Gastroesophageal sphincter (tissue), 4 donors: ENCODE data around the gene NAP1L4. TPM values are rescaled to one million over a fixed set of nuclear protein-coding genes. Genes with fewer than 3 reads are reported as not detected.
A peak's percentile ranks its signal among the peaks of the same experiment; 100 is the strongest.
"Not testable (repeated sequence)": the region's sequence is repeated elsewhere in the genome, so short reads cannot be mapped to it uniquely, and the experiment has no call there.

Source experiments
- ATAC-seq: fragments of 150-250 bp; one replicate; pipeline ENCODE4 v1.9.1; 2016; ENCODE audit warnings: mild to moderate bottlenecking, moderate library complexity
- H3K27ac ChIP-seq, 4 donors: fragments of 200-600 bp; sonication (generic) in 3 of 4; 1 replicate in 3 of 4; 2 replicates in 1 of 4; pipeline ENCODE4 v1.5.1; 2016 to 2019
- H3K27me3 ChIP-seq: fragments of 200-600 bp; sonication (generic); one replicate; pipeline ENCODE4 v1.5.1; 2019
- H3K36me3 ChIP-seq, 2 donors: fragments of 200-600 bp; sonication (generic); one replicate each; pipeline ENCODE4 v1.5.1; 2019; ENCODE audit warnings: control low read depth in 1 of 2
- H3K4me1 ChIP-seq, 3 donors: fragments of 200-600 bp; sonication (generic); 1 replicate in 2 of 3; 2 replicates in 1 of 3; pipeline ENCODE4 v1.5.1; 2016 to 2019; ENCODE audit warnings: control low read depth in 2 of 3
- H3K4me3 ChIP-seq, 2 donors: fragments of 200-600 bp; sonication (generic); one replicate each; pipeline ENCODE4 v1.5.1; 2019; ENCODE audit warnings: mild to moderate bottlenecking in 1 of 2, moderate library complexity in 1 of 2
- H3K9me3 ChIP-seq, 3 donors: fragments of 200-600 bp; sonication (generic); one replicate each; pipeline ENCODE4 v1.5.1; 2017 to 2019; ENCODE audit warnings: control low read depth in 2 of 3
- CTCF ChIP-seq, 4 experiments: fragments of 200-600 bp in 2 of 4; fragments of 450-650 bp in 2 of 4; sonication (generic) in 1 of 4; IDR thresholded peaks; one replicate each; pipeline ENCODE4 v1.5.1; 2017 to 2019; ENCODE audit warnings: antibody characterized with exemption in 4 of 4, mild to moderate bottlenecking in 2 of 4, moderate library complexity in 2 of 4
- EP300 ChIP-seq: sonication (generic); formaldehyde crosslinking; IDR thresholded peaks from one replicate; pipeline ENCODE4 v1.6.1; 2017; ENCODE audit warnings: antibody characterized with exemption, mild to moderate bottlenecking
- POLR2A ChIP-seq, 2 donors: fragments of 450-650 bp; IDR thresholded peaks; one replicate each; pipeline ENCODE4 v1.6.1; 2017; ENCODE audit warnings: antibody characterized with exemption in 2 of 2, mild to moderate bottlenecking in 2 of 2, moderate library complexity in 1 of 2
- POLR2AphosphoS5 ChIP-seq: sonication (generic); formaldehyde crosslinking; IDR thresholded peaks from one replicate; pipeline ENCODE4 v1.6.1; 2017; ENCODE audit warnings: antibody characterized with exemption
- WGBS, 2 donors: methylation state at CpG; one replicate each; pipeline ENCODE4 v1.1.5; 2018; ENCODE audit warnings: low coverage in 1 of 2; 5-methylcytosine and 5-hydroxymethylcytosine counted together
- total RNA-seq, 4 donors: library from RNA; depleted of rRNA; stranded (reverse); fragments of >200 nt; gene quantifications; one replicate each; pipeline ENCODE4 v1.1.0, GENCODE V29; 2016

NAP1L4 gene
- total RNA-seq, 4 donors from 2014 or later: 107 to 175 (median 137) TPM

GRCh38 chr11:2943711-2944118 lies 48.4 kb downstream of the NAP1L4 start:
- H3K4me3 ChIP-seq: no peak overlapping the region
- WGBS, 2 donors: 64% methylated on average over 9 of the region's 12 CpGs; no CpG with 5 or more reads in 1 of the 2 donors
- no peaks in the 10 kb centered on the region for H3K9me3 ChIP-seq
- H3K4me1 ChIP-seq: peaks cover 0 to 43% (median 21%) of the 10 kb centered on the region in 3 donors
- TF ChIP-seq POLR2A (IDR thresholded peaks at IDR 0.05): no peak
- no peak for TF ChIP-seq EP300
- no peak for TF ChIP-seq POLR2AphosphoS5
- no peak for TF ChIP-seq CTCF (IDR thresholded peaks at IDR 0.05)
- H3K27ac ChIP-seq: peak overlapping the region in 1 of 4 donors; percentile 72
- H3K27me3 ChIP-seq: no peaks in the 10 kb centered on the region
- peaks cover 0 to 40% of the 10 kb centered on the region in 2 donors for H3K36me3 ChIP-seq
- ATAC-seq: no peak

GRCh38 chr11:2942872-2943710 lies 49.0 kb downstream of the NAP1L4 start:
- no peak for ATAC-seq
- no peak for TF ChIP-seq EP300
- Histone ChIP-seq H3K36me3 (peaks cover 0 to 34% of the 10 kb centered on the region in 2 donors), H3K4me3 (no peak overlapping the region), H3K4me1 (peaks cover 0 to 43% (median 21%) of the 10 kb centered on the region in 3 donors), H3K27me3 (no peaks in the 10 kb centered on the region), H3K9me3 (peaks cover 0 to 2% (median 0%) of the 10 kb centered on the region in 3 donors), H3K27ac (no peak overlapping the region)
- 60% methylated on average over 2 of the region's 15 CpGs; no CpG with 5 or more reads in 1 of the 2 donors for WGBS, 2 donors

GRCh38 chr11:2942447-2942846 lies 49.7 kb downstream of the NAP1L4 start:
- H3K27me3 ChIP-seq: no peaks in the 10 kb centered on the region
- WGBS, 2 donors: 61 to 83% methylated on average over 2 of the region's 13 CpGs
- TF ChIP-seq CTCF (IDR thresholded peaks at IDR 0.05) (no peak), POLR2AphosphoS5 (no peak), EP300 (no peak), POLR2A (IDR thresholded peaks at IDR 0.05) (no peak)
- H3K9me3 ChIP-seq: peaks cover 0 to 8% (median 0%) of the 10 kb centered on the region in 3 donors
- no peak overlapping the region for H3K27ac ChIP-seq
- H3K4me1 ChIP-seq: peaks cover 0 to 43% (median 21%) of the 10 kb centered on the region in 3 donors
- H3K4me3 ChIP-seq: no peak overlapping the region
- peaks cover 0 to 27% of the 10 kb centered on the region in 2 donors for H3K36me3 ChIP-seq
- no peak for ATAC-seq

- peak; percentile 1 for TF ChIP-seq POLR2AphosphoS5
- TF ChIP-seq EP300: no peak
- H3K27ac ChIP-seq: peak overlapping the region in 2 of 4 donors; percentile 3 to 9
- no peak for ATAC-seq
Measured at GRCh38 chr11:2940921-2941821, 51.0 kb downstream of the NAP1L4 start.

GRCh38 chr11:2940147-2940920 lies 51.8 kb downstream of the NAP1L4 start:
- no peaks in the 10 kb centered on the region for H3K27me3 ChIP-seq
- H3K4me3 ChIP-seq: no peak overlapping the region
- H3K9me3 ChIP-seq: peaks cover 0 to 13% (median 0%) of the 10 kb centered on the region in 3 donors
- H3K4me1 ChIP-seq: peaks cover 0 to 30% (median 15%) of the 10 kb centered on the region in 3 donors
- H3K27ac ChIP-seq: peak overlapping the region in 2 of 4 donors; percentile 3 to 9
- ATAC-seq: no peak
- WGBS, 2 donors: 33 to 88% methylated on average over 2 to 3 of the region's 16 CpGs
- H3K36me3 ChIP-seq: peaks cover 0 to 18% of the 10 kb centered on the region in 2 donors
- TF ChIP-seq EP300 (no peak), POLR2AphosphoS5 (peak; percentile 2), POLR2A (IDR thresholded peaks at IDR 0.05) (no peak), CTCF (IDR thresholded peaks at IDR 0.05) (no peak)

More at GRCh38 chr11:2940921-2941821, 51.0 kb downstream of the NAP1L4 start:
- Histone ChIP-seq H3K9me3 (peaks cover 0 to 13% (median 0%) of the 10 kb centered on the region in 3 donors), H3K4me1 (peaks cover 0 to 38% (median 21%) of the 10 kb centered on the region in 3 donors), H3K27me3 (no peaks in the 10 kb centered on the region), H3K4me3 (no peak overlapping the region), H3K36me3 (peaks cover 0 to 18% of the 10 kb centered on the region in 2 donors)
- no CpG with 5 or more reads among the region's 10 CpGs for WGBS, 2 donors

- not testable (repeated sequence) for ATAC-seq
- 82 to 83% methylated on average over 9 to 20 of the region's 20 CpGs for WGBS, 2 donors
Measured at GRCh38 chr11:2938458-2939418, 53.4 kb downstream of the NAP1L4 start.

More at GRCh38 chr11:2938458-2939418, 53.4 kb downstream of the NAP1L4 start:
- not testable (repeated sequence) for H3K36me3 ChIP-seq, H3K27ac ChIP-seq, H3K27me3 ChIP-seq, H3K4me3 ChIP-seq
- H3K9me3 ChIP-seq: peaks cover 0 to 13% (median 0%) of the 10 kb centered on the region in 3 donors
- peaks cover 0 to 16% (median 7%) of the 10 kb centered on the region in 3 donors for H3K4me1 ChIP-seq
